BJ (cell line): Measurements from ENCODE around the gene BCKDHA. TPM values are rescaled to one million over a fixed set of nuclear protein-coding genes. Genes with fewer than 3 reads are reported as not detected.

ENCODE experiments used
- CTCF ChIA-PET: fragments of 350-600 bp; formaldehyde crosslinking; extraction: SDS; loops from one replicate; lab custom pipeline; 2021; ENCODE audit warnings: antibody characterized with exemption, inconsistent platforms; lab: Yijun Ruan, JAX
- POLR2A ChIA-PET: fragments of 300-600 bp; sonication (Branson Sonifier 250); formaldehyde crosslinking; extraction: SDS; loops from one replicate; lab custom pipeline; 2021; ENCODE audit warnings: antibody characterized with exemption; lab: Charles Lee
- DNase-seq: peaks from one replicate; pipeline ENCODE4 v3.0.0-alpha.2; 2011; ENCODE audit warnings: low read depth
- H3K27me3 ChIP-seq: 2 replicates; pipeline ENCODE4 v1.6.0; 2011; ENCODE audit warnings: low read length; ENCODE audit not compliant: control insufficient read depth, insufficient read depth
- H3K36me3 ChIP-seq: 2 replicates; pipeline ENCODE4 v1.5.1; 2011; ENCODE audit warnings: low read length; ENCODE audit not compliant: control insufficient read depth, insufficient read depth
- H3K4me3 ChIP-seq: 2 replicates; pipeline ENCODE4 v1.5.1; 2011; ENCODE audit warnings: low read depth, mild to moderate bottlenecking, control low read depth, low read length
- CTCF ChIP-seq: IDR thresholded peaks from 2 replicates; pipeline ENCODE4 v1.5.1; 2011; ENCODE audit warnings: low read depth, mild to moderate bottlenecking, control low read depth, inconsistent platforms, low read length, moderate library complexity; ENCODE audit not compliant: insufficient read depth
- polyA plus RNA-seq: library from polyadenylated mRNA; depleted of rRNA; stranded (reverse); fragments of >200 nt; gene quantifications from 2 replicates; pipeline ENCODE4 v1.2.3, GENCODE V29; 2011

The BCKDHA gene
- polyA plus RNA-seq, 1 experiment, result 24.2 TPM

GRCh38 chr19:41352609-41353465 is 44.8 kb upstream of the BCKDHA start:
- no peaks in the 10 kb centered on the region for H3K27me3 ChIP-seq
- peak overlapping the region; percentile 96 for H3K4me3 ChIP-seq
- DNase-seq, result no peak
- ChIA-PET CTCF (interaction anchor here (0.5 to 6.4 kb wide), 20 partner anchors 11 to 149 kb away, joined by 3 to 69 read pairs (median 4); partner anchors contain the start of genes AXL, B3GNT8, B9D2 and CCDC97), POLR2A (interaction anchor here (0.6 to 0.9 kb wide), 4 partner anchors 11 to 74 kb away, joined by 5 to 17 read pairs (median 10); partner anchors contain the start of genes B3GNT8 and B9D2)
- TF ChIP-seq CTCF, result peak; percentile 81
- peaks cover 2% of the 10 kb centered on the region for H3K36me3 ChIP-seq

DNA sequence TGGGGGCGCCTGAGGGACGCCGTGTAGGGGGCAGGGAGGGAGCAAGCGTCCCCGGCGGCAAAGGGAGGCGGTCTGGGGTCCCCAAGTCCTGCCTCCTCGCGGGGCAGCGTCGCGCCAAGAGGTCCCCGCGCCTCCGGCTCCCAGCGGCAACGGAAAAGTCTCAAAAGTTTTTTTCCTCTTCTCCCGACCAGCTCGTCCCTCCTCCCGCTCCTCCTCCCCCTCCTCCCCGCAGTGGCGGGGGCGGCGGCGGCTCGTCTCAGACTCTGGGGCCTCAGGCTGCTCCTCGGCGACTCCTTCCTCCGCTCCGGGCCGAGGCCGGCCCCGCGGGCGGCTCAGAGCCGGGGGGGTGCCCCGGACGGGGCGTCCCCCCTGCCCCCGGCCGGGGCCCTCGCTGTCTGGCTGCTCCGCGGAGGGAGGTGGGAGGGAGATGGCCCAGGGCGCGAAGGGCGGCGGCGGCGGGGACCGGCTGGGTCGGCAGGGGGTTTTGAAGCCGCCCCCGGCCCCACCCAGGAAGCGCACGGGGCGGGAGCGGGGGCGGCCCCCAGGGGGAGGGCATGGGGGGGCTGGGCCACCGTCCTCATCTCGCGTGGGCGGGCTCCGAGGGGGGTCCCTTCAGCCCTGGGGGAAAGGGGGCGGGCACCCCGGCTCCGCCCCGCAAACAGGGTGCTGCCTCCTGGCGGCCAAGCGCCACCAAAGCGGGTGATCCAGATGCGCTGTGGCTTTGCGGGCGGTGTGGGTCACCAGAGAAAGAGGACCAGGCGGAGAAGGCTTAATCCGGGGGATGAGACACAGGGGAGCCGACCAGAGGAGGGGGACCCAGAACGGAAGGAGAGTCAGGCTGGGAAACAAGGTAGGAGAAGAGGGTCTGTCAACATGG is 43.9 kb upstream of the BCKDHA start, which contains the start of gene TGFB1:
Gene TGFB1 (minus strand): TSS at position 457 of the 877 bp plus-strand sequence. CDS start 878 bp downstream, outside the sequence.
- H3K4me3 ChIP-seq, result peak within 1 kb of the TSS; percentile 96
- CTCF ChIA-PET, result interaction anchor here (0.5 to 6.4 kb wide), 16 partner anchors 10 to 149 kb away, joined by 3 to 69 read pairs (median 7); partner anchors contain the start of genes B9D2 and CCDC97
- peak; percentile 96 for TF ChIP-seq CTCF
- H3K27me3 ChIP-seq, result no peaks in the 10 kb centered on the region
- POLR2A ChIA-PET, result interaction anchor here (0.6 kb wide), 2 partner anchors 10 to 74 kb away, joined by 5 to 13 read pairs; partner anchors contain the start of genes B3GNT8 and B9D2
- DNase-seq, result peak; percentile 25
- H3K36me3 ChIP-seq, result no peaks in the 10 kb centered on the region

- POLR2A ChIA-PET, result no interaction called here
- H3K27me3 ChIP-seq, result no peaks in the 10 kb centered on the region
- no peak for DNase-seq
- CTCF ChIA-PET, result interaction anchor here (0.6 to 6.4 kb wide), 6 partner anchors 9 to 150 kb away, joined by 3 to 69 read pairs (median 5); partner anchors contain the start of gene B9D2
- no peaks in the 10 kb centered on the region for H3K36me3 ChIP-seq
- H3K4me3 ChIP-seq, result peak overlapping the region; percentile 96
- TF ChIP-seq CTCF, result no peak
Measured at GRCh38 chr19:41354343-41354953, 43.2 kb upstream of the BCKDHA start.

- Histone ChIP-seq H3K36me3 (no peaks in the 10 kb centered on the region), H3K4me3 (no peak overlapping the region), H3K27me3 (no peaks in the 10 kb centered on the region)
- CTCF ChIA-PET, result interaction anchor here (0.6 to 6.4 kb wide), 7 partner anchors 8 to 151 kb away, joined by 3 to 69 read pairs (median 3); partner anchors contain the start of gene B9D2
- DNase-seq, result no peak
- TF ChIP-seq CTCF, result no peak
- POLR2A ChIA-PET, result no interaction called here
Measured at GRCh38 chr19:41355035-41355434, 42.6 kb upstream of the BCKDHA start.
